ENCODE measurements around the gene ZNF638. TPM values are rescaled to one million over a fixed set of nuclear protein-coding genes. Genes with fewer than 3 reads are reported as not detected.

The ZNF638 gene
- total and polyA plus RNA-seq, 10 of the 15 experiments (the other 5 are each of a cell fraction or from before 2014, with no cell fraction given): 37.6 to 133 (median 64.5) TPM

DNA sequence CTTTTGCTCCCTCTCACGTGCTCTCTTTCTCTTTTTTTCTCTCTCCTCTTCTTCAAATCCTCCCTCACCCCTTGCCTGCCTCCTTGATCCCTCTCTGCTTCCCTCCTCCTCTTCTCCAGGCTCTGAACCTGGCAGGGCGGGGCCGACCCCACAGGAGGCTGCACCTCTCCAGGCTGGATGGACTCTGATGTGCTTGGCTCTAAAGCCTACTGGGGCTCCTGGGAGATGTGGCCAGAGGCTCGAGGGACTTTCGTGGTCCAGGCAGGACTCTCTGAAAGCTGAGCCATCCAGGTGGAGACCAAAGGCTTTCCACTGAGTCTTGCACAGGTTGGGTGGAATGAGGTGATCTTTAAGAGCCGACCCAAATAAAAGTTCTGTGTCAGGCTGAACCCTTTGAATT lies 147.2 kb downstream of the ZNF638 start:
- DNase-seq (ENCODE audit: low read depth, low spot score) (no peak), ATAC-seq (no peak), FAIRE-seq (no peak)
- ChIA-PET RAD21 (ENCODE audit: unreplicated experiment) (no interaction called here), POLR2A (no interaction called here), SMC1A (ENCODE audit: uncharacterized antibody, unreplicated experiment) (no interaction called here), CTCF (no interaction called here)
- Histone ChIP-seq H3K27me3 (replicated peaks in 1 of 2; ENCODE audit: control insufficient read depth in 2 of 2, insufficient read depth in 2 of 2, low read length in 1 of 2) (no peaks in the 10 kb centered on the region; a peak in 1 of 4 replicates), H3K79me2 (ENCODE audit: control insufficient read depth, insufficient read depth, low read length) (no peaks in the 10 kb centered on the region), H3K4me2 (ENCODE audit: control insufficient read depth, insufficient read depth) (no peak overlapping the region), H3K9ac (ENCODE audit: control insufficient read depth, insufficient read depth, low read length) (no peak overlapping the region), H3K4me3 (no peak overlapping the region), H3K9me3 (replicated peaks; ENCODE audit: control insufficient read depth, insufficient read depth, low read length) (no peaks in the 10 kb centered on the region), H3K4me1 (ENCODE audit: control insufficient read depth, insufficient read depth, low read length) (no peaks in the 10 kb centered on the region), H3K27ac (ENCODE audit: control insufficient read depth, insufficient read depth) (no peak overlapping the region), H4K20me1 (ENCODE audit: control insufficient read depth, insufficient read depth) (no peaks in the 10 kb centered on the region), H3K36me3 (ENCODE audit: control insufficient read depth in 2 of 2, insufficient read depth in 2 of 2, low read length in 1 of 2) (no peaks in the 10 kb centered on the region), H2AFZ (ENCODE audit: control insufficient read depth, low read depth, low read length) (no peak overlapping the region)
- TF ChIP-seq KDM1A (IDR thresholded peaks at IDR 0.05; ENCODE audit: borderline replicate concordance): no peak
- 6% methylated on average over 6 of the region's 6 CpGs for WGBS (ENCODE audit: insufficient coverage, insufficient replicate concordance, low lambda C conversion rate, missing lambda C conversion rate)
- intact Hi-C loops (cut with micrococcal nuclease; ENCODE audit: unreplicated experiment) (no loop called here), in situ Hi-C loops (cut with MboI) (no loop called here)
- no TSS peak for BruUV-seq (replicated peaks)

- RAD21 ChIA-PET (ENCODE audit: unreplicated experiment): no interaction called here
- H3K4me2 ChIP-seq (ENCODE audit: control insufficient read depth, insufficient read depth): no peak overlapping the region
- no peaks in the 10 kb centered on the region; a peak in 1 of 4 replicates for H3K27me3 ChIP-seq (replicated peaks in 1 of 2; ENCODE audit: control insufficient read depth in 2 of 2, insufficient read depth in 2 of 2, low read length in 1 of 2)
- no peak overlapping the region for H3K4me3 ChIP-seq
- H2AFZ ChIP-seq (ENCODE audit: control insufficient read depth, low read depth, low read length): no peak overlapping the region
- H3K79me2 ChIP-seq (ENCODE audit: control insufficient read depth, insufficient read depth, low read length): no peaks in the 10 kb centered on the region
- no peaks in the 10 kb centered on the region for H3K4me1 ChIP-seq (ENCODE audit: control insufficient read depth, insufficient read depth, low read length)
- SMC1A ChIA-PET (ENCODE audit: uncharacterized antibody, unreplicated experiment): no interaction called here
- H3K36me3 ChIP-seq (ENCODE audit: control insufficient read depth in 2 of 2, insufficient read depth in 2 of 2, low read length in 1 of 2): no peaks in the 10 kb centered on the region
- H3K9me3 ChIP-seq (replicated peaks; ENCODE audit: control insufficient read depth, insufficient read depth, low read length): no peaks in the 10 kb centered on the region
- ATAC-seq (no peak), FAIRE-seq (no peak), DNase-seq (ENCODE audit: low read depth, low spot score) (no peak)
- BruUV-seq (replicated peaks): no TSS peak
- in situ Hi-C loops (cut with MboI) (no loop called here), intact Hi-C loops (cut with micrococcal nuclease; ENCODE audit: unreplicated experiment) (no loop called here)
- CTCF ChIA-PET: no interaction called here
- no peak overlapping the region for H3K9ac ChIP-seq (ENCODE audit: control insufficient read depth, insufficient read depth, low read length)
- WGBS (ENCODE audit: insufficient coverage, insufficient replicate concordance, low lambda C conversion rate, missing lambda C conversion rate): 23% methylated on average over 5 of the region's 5 CpGs
- H3K27ac ChIP-seq (ENCODE audit: control insufficient read depth, insufficient read depth): no peak overlapping the region
- POLR2A ChIA-PET: no interaction called here
- no peaks in the 10 kb centered on the region for H4K20me1 ChIP-seq (ENCODE audit: control insufficient read depth, insufficient read depth)
- TF ChIP-seq PBX3 (IDR thresholded peaks at IDR 0.05; ENCODE audit: insufficient replicate concordance, low read depth, low read length) (no peak), POLR2A (IDR thresholded peaks at IDR 0.05; ENCODE audit: low read depth, low read length) (no peak), RAD21 (IDR thresholded peaks at IDR 0.05; ENCODE audit: insufficient read depth, low read depth, low read length) (no peak), USF1 (IDR thresholded peaks at IDR 0.05; ENCODE audit: borderline replicate concordance, extremely low read length, insufficient read depth, low read depth, low read length) (no peak), ZNF384 (IDR thresholded peaks at IDR 0.05; ENCODE audit: borderline replicate concordance, low read depth, low read length) (no peak), BACH1 (IDR thresholded peaks at IDR 0.05; ENCODE audit: borderline replicate concordance) (no peak), SMAD5 (IDR thresholded peaks at IDR 0.05; ENCODE audit: low read depth) (no peak), PAX8 (IDR thresholded peaks at IDR 0.05) (no peak), PKNOX1 (IDR thresholded peaks at IDR 0.05) (no peak), PRDM15 (CRISPR knock-in tag; IDR thresholded peaks at IDR 0.05) (no peak)
These were observed 147.7 kb downstream of the ZNF638 start for GRCh38 chr2:71479261-71479660.

Measured in GM12878 (cell line).